ENCODE data around the gene TPPP.

Gene TPPP

DNA sequence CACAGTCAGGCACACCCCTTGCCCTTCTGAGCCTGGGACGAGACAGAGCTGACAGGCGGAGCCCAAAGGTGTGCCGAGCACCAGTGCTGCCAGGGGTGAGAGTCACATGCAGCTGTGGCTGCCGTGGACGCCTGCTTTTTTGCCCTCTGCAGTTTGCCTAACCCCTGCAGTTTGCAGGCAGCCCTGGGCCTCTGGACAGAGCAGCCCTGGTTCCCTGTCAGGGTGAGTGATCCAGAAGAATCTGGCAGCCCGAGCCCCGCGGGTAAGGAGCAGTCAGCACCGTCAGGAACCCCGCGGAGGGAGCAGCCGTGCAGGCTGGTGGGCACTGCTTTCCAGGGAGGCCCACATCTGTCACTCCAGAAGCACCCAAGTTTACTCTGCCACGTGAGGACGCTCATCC, 50.7 kb downstream of the TPPP start:
- no peak overlapping the region for H3K4me3 ChIP-seq (ENCODE audit: low read depth, low read length)
- TF ChIP-seq, protein P1, sequence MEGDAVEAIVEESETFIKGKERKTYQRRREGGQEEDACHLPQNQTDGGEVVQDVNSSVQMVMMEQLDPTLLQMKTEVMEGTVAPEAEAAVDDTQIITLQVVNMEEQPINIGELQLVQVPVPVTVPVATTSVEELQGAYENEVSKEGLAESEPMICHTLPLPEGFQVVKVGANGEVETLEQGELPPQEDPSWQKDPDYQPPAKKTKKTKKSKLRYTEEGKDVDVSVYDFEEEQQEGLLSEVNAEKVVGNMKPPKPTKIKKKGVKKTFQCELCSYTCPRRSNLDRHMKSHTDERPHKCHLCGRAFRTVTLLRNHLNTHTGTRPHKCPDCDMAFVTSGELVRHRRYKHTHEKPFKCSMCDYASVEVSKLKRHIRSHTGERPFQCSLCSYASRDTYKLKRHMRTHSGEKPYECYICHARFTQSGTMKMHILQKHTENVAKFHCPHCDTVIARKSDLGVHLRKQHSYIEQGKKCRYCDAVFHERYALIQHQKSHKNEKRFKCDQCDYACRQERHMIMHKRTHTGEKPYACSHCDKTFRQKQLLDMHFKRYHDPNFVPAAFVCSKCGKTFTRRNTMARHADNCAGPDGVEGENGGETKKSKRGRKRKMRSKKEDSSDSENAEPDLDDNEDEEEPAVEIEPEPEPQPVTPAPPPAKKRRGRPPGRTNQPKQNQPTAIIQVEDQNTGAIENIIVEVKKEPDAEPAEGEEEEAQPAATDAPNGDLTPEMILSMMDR (IDR thresholded peaks at IDR 0.05; ENCODE audit: insufficient read depth, low read length, missing control alignments), result no peak
- ChIA-PET CTCF (interaction anchor here (1.3 to 1.5 kb wide), 2 partner anchors 8 to 11 kb away, joined by 4 to 6 read pairs; no protein-coding TSS in a partner anchor), POLR2A (no interaction called here)
- no peak for DNase-seq (ENCODE audit: low read depth, low spot score)

- ChIA-PET CTCF (no interaction called here), POLR2A (no interaction called here)
These were observed 51.8 kb downstream of the TPPP start for GRCh38 chr5:641331-641765.

DNA sequence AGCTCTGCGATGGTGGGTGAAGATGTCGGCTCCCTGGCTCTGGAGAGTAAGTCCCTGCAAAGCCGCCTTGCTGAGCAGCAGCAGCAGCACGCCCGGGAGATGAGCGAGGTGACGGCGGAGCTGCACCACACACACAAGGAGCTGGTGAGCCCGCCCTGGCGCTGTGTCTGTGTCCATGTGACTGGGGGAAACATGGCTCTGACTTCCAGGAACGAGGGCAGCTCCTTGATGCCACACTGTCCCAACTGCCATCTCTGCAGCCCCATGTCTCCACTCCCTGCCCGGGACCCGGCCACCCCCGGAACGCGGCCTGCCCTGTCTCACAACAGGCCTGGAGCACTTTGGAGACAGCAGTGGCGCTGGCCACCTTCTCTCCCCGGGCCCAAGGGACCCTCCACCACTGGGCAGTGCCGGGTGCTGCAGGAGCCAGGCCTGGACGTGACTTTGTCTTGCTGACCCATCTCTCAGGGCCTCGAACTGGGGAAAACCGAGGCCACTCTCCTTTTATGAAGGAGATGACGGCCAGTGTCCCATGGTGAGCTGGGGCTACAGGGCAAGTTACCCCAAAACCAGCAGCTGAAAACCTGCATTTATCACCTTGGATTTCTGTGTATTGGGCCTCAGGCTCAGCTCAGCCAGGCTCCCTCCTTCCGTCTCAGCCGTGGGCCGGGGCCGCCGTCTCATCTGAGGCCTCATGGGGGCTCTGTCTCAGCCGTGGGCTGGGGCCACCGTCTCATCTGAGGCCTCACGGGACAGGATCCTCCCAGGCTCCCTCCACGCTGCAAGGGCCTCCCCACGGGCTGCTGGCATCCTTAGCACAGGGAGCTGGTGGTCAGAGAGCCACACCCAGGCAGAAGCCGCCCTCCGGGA, 52.5 kb downstream of the TPPP start:
- no peak for DNase-seq (ENCODE audit: low read depth, low spot score)
- TF ChIP-seq, protein P1 (IDR thresholded peaks at IDR 0.05; ENCODE audit: insufficient read depth, low read length, missing control alignments), result no peak
- H3K4me3 ChIP-seq (ENCODE audit: low read depth, low read length), result no peak overlapping the region
- ChIA-PET POLR2A (interaction anchor here (0.5 kb wide), 1 partner anchor 26 kb away, joined by 3 read pairs; no protein-coding TSS in a partner anchor), CTCF (interaction anchor here (1.1 kb wide), 1 partner anchor 255 kb away, joined by 3 read pairs; no protein-coding TSS in a partner anchor)

More at GRCh38 chr5:641331-641765, 51.8 kb downstream of the TPPP start:
- DNase-seq (ENCODE audit: low read depth, low spot score), result no peak
- TF ChIP-seq, protein P1 (IDR thresholded peaks at IDR 0.05; ENCODE audit: insufficient read depth, low read length, missing control alignments), result no peak
- H3K4me3 ChIP-seq (ENCODE audit: low read depth, low read length), result no peak overlapping the region

- DNase-seq (ENCODE audit: low read depth, low spot score), result no peak
- ChIA-PET CTCF (interaction anchor here (1.1 kb wide), 1 partner anchor 256 kb away, joined by 3 read pairs; no protein-coding TSS in a partner anchor), POLR2A (no interaction called here)
- H3K4me3 ChIP-seq (ENCODE audit: low read depth, low read length), result no peak overlapping the region
- TF ChIP-seq, protein P1 (IDR thresholded peaks at IDR 0.05; ENCODE audit: insufficient read depth, low read length, missing control alignments), result no peak
These were observed 53.5 kb downstream of the TPPP start for GRCh38 chr5:639584-640213.

GRCh38 chr5:639253-639530, 54.0 kb downstream of the TPPP start:
- TF ChIP-seq, protein P1 (IDR thresholded peaks at IDR 0.05; ENCODE audit: insufficient read depth, low read length, missing control alignments), result no peak
- no peak overlapping the region for H3K4me3 ChIP-seq (ENCODE audit: low read depth, low read length)
- ChIA-PET POLR2A (no interaction called here), CTCF (interaction anchor here (1.1 kb wide), 1 partner anchor 257 kb away, joined by 3 read pairs; no protein-coding TSS in a partner anchor)
- no peak for DNase-seq (ENCODE audit: low read depth, low spot score)
